Retina (tissue), 1 donor: ENCODE results near the gene WWC2.

Source experiments
- DNase-seq: peaks from one replicate; pipeline ENCODE4 v3.0.0-alpha.2; 2016

Gene WWC2

GRCh38 chr4:183362036-183362435 is 263.0 kb downstream of the WWC2 start:
- no peak for DNase-seq

GRCh38 chr4:183362916-183363542 is 264.0 kb downstream of the WWC2 start:
- no peak for DNase-seq

GRCh38 chr4:183364025-183364424 is 265.0 kb downstream of the WWC2 start:
- no peak for DNase-seq

DNA sequence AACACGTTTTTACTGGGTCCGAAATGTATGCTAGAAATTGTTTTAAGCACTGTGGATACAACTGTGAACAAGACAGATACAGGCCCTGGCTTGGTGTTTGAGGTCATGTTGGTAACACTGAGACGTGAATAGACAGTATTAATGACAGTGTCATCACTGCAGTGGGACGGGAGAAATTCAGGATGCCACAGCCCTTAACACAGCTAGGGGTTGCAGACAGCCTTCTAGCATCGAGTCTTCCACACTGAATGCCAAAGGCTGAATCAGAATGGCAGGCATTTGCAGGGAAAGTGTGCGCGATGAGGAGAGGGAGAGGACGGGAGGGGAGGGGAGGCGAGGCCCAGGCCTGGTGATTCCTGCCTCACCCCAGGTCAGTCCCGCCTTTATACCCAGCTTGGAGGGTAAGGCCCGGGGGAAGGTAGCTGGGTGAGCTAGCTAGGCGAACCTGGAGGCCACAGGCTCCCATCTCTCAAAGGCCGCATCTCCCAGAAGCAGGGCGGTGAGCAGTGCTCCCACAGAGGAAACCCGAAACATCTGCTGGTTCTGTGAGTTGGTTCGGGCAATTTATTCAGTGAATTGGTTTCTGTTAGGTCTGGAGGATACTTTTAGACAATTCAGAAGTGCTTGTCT is 267.3 kb downstream of the WWC2 start:
- DNase-seq, result no peak

- no peak for DNase-seq
Measured at GRCh38 chr4:183369073-183369472, 270.0 kb downstream of the WWC2 start.
